ENCODE results near the gene AP1G1. TPM values are rescaled to one million over a fixed set of nuclear protein-coding genes. Genes with fewer than 3 reads are reported as not detected.
A peak's percentile ranks its signal among the peaks of the same experiment; 100 is the strongest.
"Not testable (repeated sequence)": the region's sequence is repeated elsewhere in the genome, so short reads cannot be mapped to it uniquely, and the experiment has no call there.

AP1G1 gene
- total RNA-seq, 4 donors from 2014 or later = 104 to 270 (median 121) TPM

- no peak overlapping the region for H3K4me3 ChIP-seq
These were observed 25.7 kb upstream of the AP1G1 start for GRCh38 chr16:71834291-71834690.

GRCh38 chr16:71832112-71832511, 23.5 kb upstream of the AP1G1 start:
- DNase-seq; H3K4me1 ChIP-seq; in situ Hi-C loops (cut with MboI; ENCODE audit: low pct_ligation_motif_present in 1 of 4, low pct_unique_long_range_greater_than_20kb in 1 of 4, low sequenced_read_pairs in 3 of 4); H3K27ac ChIP-seq; H3K9me3 ChIP-seq; intact Hi-C loops (cut with DNase I; ENCODE audit: low total_unique reads); H3K4me3 ChIP-seq; H3K36me3 ChIP-seq; H3K27me3 ChIP-seq: not testable (repeated sequence)
- 60 to 77% methylated on average over 1 to 2 of the region's 2 CpGs for WGBS, 2 donors (ENCODE audit: low coverage in 1 of 2)

More at GRCh38 chr16:71834291-71834690, 25.7 kb upstream of the AP1G1 start:
- 79 to 88% methylated on average over 3 of the region's 3 CpGs for WGBS, 2 donors (ENCODE audit: low coverage in 1 of 2)
- Histone ChIP-seq H3K9me3 (no peaks in the 10 kb centered on the region), H3K4me1 (no peaks in the 10 kb centered on the region), H3K27me3 (no peaks in the 10 kb centered on the region), H3K36me3 (no peaks in the 10 kb centered on the region), H3K27ac (no peak overlapping the region)
- TF ChIP-seq POLR2AphosphoS5 (IDR thresholded peaks at IDR 0.05) (no peak), CTCF (IDR thresholded peaks at IDR 0.05) (no peak), POLR2A (IDR thresholded peaks at IDR 0.05) (no peak), EP300 (IDR thresholded peaks at IDR 0.05; ENCODE audit: low read depth) (no peak)
- no peak for DNase-seq
- intact Hi-C loops (cut with DNase I; ENCODE audit: low total_unique reads) = no loop called here
- in situ Hi-C loops (cut with MboI; ENCODE audit: low pct_ligation_motif_present in 1 of 4, low pct_unique_long_range_greater_than_20kb in 1 of 4, low sequenced_read_pairs in 3 of 4) = no loop called here

GRCh38 chr16:71831698-71832097, 23.1 kb upstream of the AP1G1 start:
- intact Hi-C loops (cut with DNase I; ENCODE audit: low total_unique reads) = not testable (repeated sequence)
- 76 to 100% methylated on average over 2 to 3 of the region's 3 CpGs for WGBS, 2 donors (ENCODE audit: low coverage in 1 of 2)

GRCh38 chr16:71830359-71830758, 21.7 kb upstream of the AP1G1 start:
- no peak overlapping the region for H3K27ac ChIP-seq
- 78 to 89% methylated on average over 1 to 2 of the region's 2 CpGs for WGBS, 2 donors (ENCODE audit: low coverage in 1 of 2)
- no peaks in the 10 kb centered on the region for H3K9me3 ChIP-seq
- intact Hi-C loops (cut with DNase I; ENCODE audit: low total_unique reads) = no loop called here
- no peaks in the 10 kb centered on the region for H3K4me1 ChIP-seq
- no peaks in the 10 kb centered on the region for H3K36me3 ChIP-seq
- H3K4me3 ChIP-seq = no peak overlapping the region
- TF ChIP-seq POLR2A (IDR thresholded peaks at IDR 0.05) = no peak
- TF ChIP-seq EP300 (IDR thresholded peaks at IDR 0.05; ENCODE audit: low read depth) = no peak
- TF ChIP-seq POLR2AphosphoS5 (IDR thresholded peaks at IDR 0.05) = no peak
- TF ChIP-seq CTCF (IDR thresholded peaks at IDR 0.05) = no peak
- in situ Hi-C loops (cut with MboI; ENCODE audit: low pct_ligation_motif_present in 1 of 4, low pct_unique_long_range_greater_than_20kb in 1 of 4, low sequenced_read_pairs in 3 of 4) = no loop called here
- DNase-seq = no peak
- H3K27me3 ChIP-seq = no peaks in the 10 kb centered on the region

More at GRCh38 chr16:71831698-71832097, 23.1 kb upstream of the AP1G1 start:
- in situ Hi-C loops (cut with MboI; ENCODE audit: low pct_ligation_motif_present in 1 of 4, low pct_unique_long_range_greater_than_20kb in 1 of 4, low sequenced_read_pairs in 3 of 4); H3K4me1 ChIP-seq; H3K27ac ChIP-seq; H3K4me3 ChIP-seq; H3K27me3 ChIP-seq; DNase-seq; H3K36me3 ChIP-seq; H3K9me3 ChIP-seq: not testable (repeated sequence)

DNA sequence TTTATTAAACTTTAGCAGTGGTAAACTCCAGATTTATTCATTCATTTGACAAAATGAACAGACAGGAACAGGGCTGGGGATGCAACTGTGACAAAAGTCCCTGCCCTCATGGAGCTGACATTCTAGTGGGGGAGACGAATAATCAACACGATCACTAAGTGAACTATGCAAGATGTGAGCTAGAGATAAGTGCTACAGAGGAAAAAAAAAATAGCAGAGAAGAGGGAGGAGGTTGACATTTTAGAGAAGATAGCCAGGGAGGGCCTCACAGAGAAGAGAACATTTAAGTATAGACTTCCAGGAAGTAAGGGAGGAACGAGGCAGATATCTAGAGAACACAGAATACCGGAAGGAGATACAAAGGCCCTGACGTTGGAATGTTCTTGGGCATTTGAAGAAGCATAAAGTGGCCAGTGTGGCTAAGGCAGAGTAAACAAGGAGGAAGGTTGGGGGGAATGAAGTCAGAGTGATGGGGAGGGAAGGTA, 17.9 kb upstream of the AP1G1 start:
- in situ Hi-C loops (cut with MboI; ENCODE audit: low pct_ligation_motif_present in 1 of 4, low pct_unique_long_range_greater_than_20kb in 1 of 4, low sequenced_read_pairs in 3 of 4) (no loop called here), intact Hi-C loops (cut with DNase I; ENCODE audit: low total_unique reads) (no loop called here)
- Histone ChIP-seq H3K4me1 (no peaks in the 10 kb centered on the region), H3K27ac (no peak overlapping the region), H3K4me3 (no peak overlapping the region), H3K9me3 (no peaks in the 10 kb centered on the region), H3K27me3 (no peaks in the 10 kb centered on the region), H3K36me3 (no peaks in the 10 kb centered on the region)
- DNase-seq = no peak
- WGBS, 2 donors (ENCODE audit: low coverage in 1 of 2) = 76 to 84% methylated on average over 5 of the region's 5 CpGs
- TF ChIP-seq POLR2A (IDR thresholded peaks at IDR 0.05) = no peak
- TF ChIP-seq CTCF (IDR thresholded peaks at IDR 0.05) = no peak
- no peak for TF ChIP-seq POLR2AphosphoS5 (IDR thresholded peaks at IDR 0.05)
- no peak for TF ChIP-seq EP300 (IDR thresholded peaks at IDR 0.05; ENCODE audit: low read depth)

- H3K36me3 ChIP-seq; DNase-seq; H3K27me3 ChIP-seq; H3K4me3 ChIP-seq; intact Hi-C loops (cut with DNase I; ENCODE audit: low total_unique reads); H3K4me1 ChIP-seq; in situ Hi-C loops (cut with MboI; ENCODE audit: low pct_ligation_motif_present in 1 of 4, low pct_unique_long_range_greater_than_20kb in 1 of 4, low sequenced_read_pairs in 3 of 4); H3K9me3 ChIP-seq: not testable (repeated sequence)
- peak overlapping the region; percentile 67 to 85 (median 76) for H3K27ac ChIP-seq
- WGBS, 2 donors (ENCODE audit: low coverage in 1 of 2) = 59 to 78% methylated on average over 7 to 10 of the region's 10 CpGs
These were observed 8.5 kb upstream of the AP1G1 start for GRCh38 chr16:71817155-71817500.
